SK-N-SH (cell line): Measurements from ENCODE around the gene ZNF689.

Experiments used
- CTCF ChIP-seq: fragments of 200-600 bp; sonication (generic); IDR thresholded peaks from 2 replicates; pipeline ENCODE4 v1.6.1; 2017; ENCODE audit warnings: antibody characterized with exemption, mild to moderate bottlenecking, moderate library complexity
- EP300 ChIP-seq, 2 experiments: IDR thresholded peaks; 2 replicates each; pipeline versions ENCODE4 v1.4.0 to v1.6.1; 2012; ENCODE audit warnings: borderline replicate concordance in 1 of 2, low read depth in 1 of 2, low read length in 1 of 2
- FOSL2 ChIP-seq: IDR thresholded peaks from 2 replicates; pipeline ENCODE4 v1.4.0; 2012; ENCODE audit warnings: low read depth, mild to moderate bottlenecking, moderate library complexity, borderline replicate concordance
- FOXM1 ChIP-seq: IDR thresholded peaks from 2 replicates; pipeline ENCODE4 v1.4.0; 2012; ENCODE audit warnings: low read depth, mild to moderate bottlenecking
- GABPA ChIP-seq: IDR thresholded peaks from 2 replicates; pipeline ENCODE4 v1.4.0; 2012; ENCODE audit warnings: low read depth, mild to moderate bottlenecking
- MAX ChIP-seq: IDR thresholded peaks from 2 replicates; pipeline ENCODE4 v1.4.0; 2012; ENCODE audit warnings: low read depth
- MXI1 ChIP-seq: IDR thresholded peaks from 2 replicates; pipeline ENCODE4 v1.6.1; 2012; ENCODE audit warnings: mild to moderate bottlenecking, low read depth, low read length, improper control_type of control experiment
- NFIC ChIP-seq: IDR thresholded peaks from 2 replicates; pipeline ENCODE4 v1.4.0; 2012; ENCODE audit warnings: borderline replicate concordance
- POLR2AphosphoS5 ChIP-seq: IDR thresholded peaks from 2 replicates; pipeline ENCODE4 v1.6.1; 2012; ENCODE audit warnings: low read depth, low read length
- RAD21 ChIP-seq: IDR thresholded peaks from 2 replicates; pipeline ENCODE4 v1.6.1; 2012; ENCODE audit warnings: mild to moderate bottlenecking, low read length
- REST ChIP-seq: IDR thresholded peaks from 2 replicates; pipeline ENCODE4 v1.6.1; 2012; ENCODE audit warnings: mild to moderate bottlenecking, low read depth, low read length, moderate library complexity
- SIN3A ChIP-seq: IDR thresholded peaks from 2 replicates; pipeline ENCODE4 v1.6.1; 2012; ENCODE audit warnings: low read depth, mild to moderate bottlenecking, low read length, moderate library complexity, borderline replicate concordance
- ZBTB33 ChIP-seq: IDR thresholded peaks from 2 replicates; pipeline ENCODE4 v1.4.0; 2012; ENCODE audit warnings: low read depth, borderline replicate concordance

GRCh38 chr16:30558789-30559377 lies 51.3 kb downstream of the ZNF689 start:
- no peak for TF ChIP-seq CTCF
- no peak for TF ChIP-seq REST
- TF ChIP-seq FOXM1 = no peak
- TF ChIP-seq GABPA = no peak
- TF ChIP-seq RAD21 = no peak
- TF ChIP-seq MAX = no peak
- TF ChIP-seq ZBTB33 = no peak
- TF ChIP-seq SIN3A = no peak
- no peak for TF ChIP-seq MXI1
- TF ChIP-seq EP300 (IDR thresholded peaks at IDR 0.05; ENCODE audit: borderline replicate concordance in 1 of 2, low read depth in 1 of 2, low read length in 1 of 2) = no peak
- TF ChIP-seq NFIC = no peak
- TF ChIP-seq FOSL2 = no peak
- no peak for TF ChIP-seq POLR2AphosphoS5
